Neural cell (in vitro differentiated cells): ENCODE data around the gene PTGER3.

Experiments used
- EZH2 ChIP-seq: fragments of 200-600, 300-800 bp; shearing (Covaris generic), sonication (generic); IDR thresholded peaks from 2 replicates; pipeline ENCODE4 v1.6.1; 2014; ENCODE audit warnings: antibody characterized with exemption, low read length, borderline replicate concordance, mild to moderate bottlenecking; ENCODE audit not compliant: insufficient read depth, poor library complexity, severe bottlenecking
- MXI1 ChIP-seq: fragments of 450-650 bp; conservative IDR thresholded peaks from 2 replicates; pipeline ENCODE4 v1.6.1; 2014; ENCODE audit warnings: antibody characterized with exemption, mild to moderate bottlenecking; ENCODE audit not compliant: poor library complexity, severe bottlenecking
- POLR2AphosphoS5 ChIP-seq: IDR thresholded peaks from 2 replicates; pipeline ENCODE4 v1.6.1; 2012
- RAD21 ChIP-seq: fragments of 450-650 bp; conservative IDR thresholded peaks from 2 replicates; pipeline ENCODE4 v1.6.1; 2014; ENCODE audit warnings: antibody characterized with exemption, mild to moderate bottlenecking, moderate library complexity
- SMC3 ChIP-seq: fragments of 450-650 bp; conservative IDR thresholded peaks from 2 replicates; pipeline ENCODE4 v1.6.1; 2014; ENCODE audit warnings: antibody characterized with exemption, mild to moderate bottlenecking, moderate library complexity; ENCODE audit not compliant: poor library complexity
- TF ChIP-seq, protein P1 (sequence below): fragments of 450-650 bp; IDR thresholded peaks from 2 replicates; pipeline ENCODE4 v1.5.1; 2014; ENCODE audit warnings: antibody characterized with exemption, mild to moderate bottlenecking, moderate library complexity; ENCODE audit not compliant: poor library complexity, severe bottlenecking

DNA sequence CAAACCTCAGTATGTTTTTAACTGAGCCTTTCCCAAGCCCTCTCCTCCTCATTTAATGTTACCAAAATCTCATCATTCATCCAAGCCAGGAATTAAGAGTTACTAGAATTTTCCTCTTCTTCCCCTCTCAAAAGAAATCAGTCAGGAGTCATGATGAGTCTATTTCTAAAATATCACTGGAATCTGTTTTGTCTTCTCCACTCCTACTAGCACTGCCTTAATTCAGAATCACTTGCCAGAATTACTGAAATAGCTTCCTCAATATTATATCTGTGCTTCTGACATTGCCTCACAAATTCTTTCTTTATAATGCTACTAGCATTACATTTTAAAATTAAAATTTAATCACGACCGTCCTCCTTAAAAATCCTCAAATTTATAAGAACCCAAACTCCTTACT, 106.1 kb downstream of the PTGER3 start:
- TF ChIP-seq RAD21 (no peak), EZH2 (no peak), SMC3 (no peak), POLR2AphosphoS5 (no peak), MXI1 (no peak)
- TF ChIP-seq, protein P1, sequence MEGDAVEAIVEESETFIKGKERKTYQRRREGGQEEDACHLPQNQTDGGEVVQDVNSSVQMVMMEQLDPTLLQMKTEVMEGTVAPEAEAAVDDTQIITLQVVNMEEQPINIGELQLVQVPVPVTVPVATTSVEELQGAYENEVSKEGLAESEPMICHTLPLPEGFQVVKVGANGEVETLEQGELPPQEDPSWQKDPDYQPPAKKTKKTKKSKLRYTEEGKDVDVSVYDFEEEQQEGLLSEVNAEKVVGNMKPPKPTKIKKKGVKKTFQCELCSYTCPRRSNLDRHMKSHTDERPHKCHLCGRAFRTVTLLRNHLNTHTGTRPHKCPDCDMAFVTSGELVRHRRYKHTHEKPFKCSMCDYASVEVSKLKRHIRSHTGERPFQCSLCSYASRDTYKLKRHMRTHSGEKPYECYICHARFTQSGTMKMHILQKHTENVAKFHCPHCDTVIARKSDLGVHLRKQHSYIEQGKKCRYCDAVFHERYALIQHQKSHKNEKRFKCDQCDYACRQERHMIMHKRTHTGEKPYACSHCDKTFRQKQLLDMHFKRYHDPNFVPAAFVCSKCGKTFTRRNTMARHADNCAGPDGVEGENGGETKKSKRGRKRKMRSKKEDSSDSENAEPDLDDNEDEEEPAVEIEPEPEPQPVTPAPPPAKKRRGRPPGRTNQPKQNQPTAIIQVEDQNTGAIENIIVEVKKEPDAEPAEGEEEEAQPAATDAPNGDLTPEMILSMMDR, result no peak
